Measurements from ENCODE around the gene TMEM240. TPM values are rescaled to one million over a fixed set of nuclear protein-coding genes. Genes with fewer than 3 reads are reported as not detected.
"Not testable (repeated sequence)": the region's sequence is repeated elsewhere in the genome, so short reads cannot be mapped to it uniquely, and the experiment has no call there.

TMEM240 gene
- total and polyA plus RNA-seq, 2 experiments from 2014 or later = 1.8 to 5.1 TPM

- Histone ChIP-seq H3K4me3 (no peak overlapping the region), H3K27me3 (ENCODE audit: insufficient read depth) (no peaks in the 10 kb centered on the region), H2AFZ (no peak overlapping the region), H3K9me2 (ENCODE audit: insufficient read depth) (no peaks in the 10 kb centered on the region), H3K4me2 (no peak overlapping the region), H3F3A (replicated peaks; ENCODE audit: low read depth) (0 out of 2 replicates have a peak, but pooled peaks cover 11% of the 10 kb centered on the region), H3K36me3 (ENCODE audit: insufficient read depth) (peaks cover 21% of the 10 kb centered on the region), H3K79me2 (replicated peaks; ENCODE audit: insufficient read depth) (no peaks in the 10 kb centered on the region), H3K27ac (ENCODE audit: low read depth) (no peak overlapping the region), H3K4me1 (ENCODE audit: insufficient read depth) (no peaks in the 10 kb centered on the region), H4K20me1 (replicated peaks; ENCODE audit: insufficient read depth) (0 out of 2 replicates have a peak, but pooled peaks cover 3% of the 10 kb centered on the region)
- no peaks in the 10 kb centered on the region; the same call in 2 of the 3 replicates for H3K9me3 Mint-ChIP-seq
- no peak for TF ChIP-seq STAT1 (IDR thresholded peaks at IDR 0.05; ENCODE audit: unreplicated experiment)
- TF ChIP-seq, protein P1, sequence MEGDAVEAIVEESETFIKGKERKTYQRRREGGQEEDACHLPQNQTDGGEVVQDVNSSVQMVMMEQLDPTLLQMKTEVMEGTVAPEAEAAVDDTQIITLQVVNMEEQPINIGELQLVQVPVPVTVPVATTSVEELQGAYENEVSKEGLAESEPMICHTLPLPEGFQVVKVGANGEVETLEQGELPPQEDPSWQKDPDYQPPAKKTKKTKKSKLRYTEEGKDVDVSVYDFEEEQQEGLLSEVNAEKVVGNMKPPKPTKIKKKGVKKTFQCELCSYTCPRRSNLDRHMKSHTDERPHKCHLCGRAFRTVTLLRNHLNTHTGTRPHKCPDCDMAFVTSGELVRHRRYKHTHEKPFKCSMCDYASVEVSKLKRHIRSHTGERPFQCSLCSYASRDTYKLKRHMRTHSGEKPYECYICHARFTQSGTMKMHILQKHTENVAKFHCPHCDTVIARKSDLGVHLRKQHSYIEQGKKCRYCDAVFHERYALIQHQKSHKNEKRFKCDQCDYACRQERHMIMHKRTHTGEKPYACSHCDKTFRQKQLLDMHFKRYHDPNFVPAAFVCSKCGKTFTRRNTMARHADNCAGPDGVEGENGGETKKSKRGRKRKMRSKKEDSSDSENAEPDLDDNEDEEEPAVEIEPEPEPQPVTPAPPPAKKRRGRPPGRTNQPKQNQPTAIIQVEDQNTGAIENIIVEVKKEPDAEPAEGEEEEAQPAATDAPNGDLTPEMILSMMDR (conservative IDR thresholded peaks at IDR 0.05; ENCODE audit: low read depth in 2 of 2) = no peak
- no peak overlapping the region for H3K27ac Mint-ChIP-seq
- H3K4me3 Mint-ChIP-seq = no peak overlapping the region
- ATAC-seq (no peak), DNase-seq (ENCODE audit: low spot score) (no peak)
- H3K27me3 Mint-ChIP-seq (ENCODE audit: insufficient read depth, low read depth, poor library complexity) = peaks cover 2% of the 10 kb centered on the region
- peaks cover 74% of the 10 kb centered on the region for H3K36me3 Mint-ChIP-seq (ENCODE audit: low read depth)
- H3K4me1 Mint-ChIP-seq = no peaks in the 10 kb centered on the region
Measured at GRCh38 chr1:1487701-1488100, 52.7 kb downstream of the TMEM240 start.

- not testable (repeated sequence) for H3K79me2 ChIP-seq (replicated peaks; ENCODE audit: insufficient read depth); H3K27me3 ChIP-seq (ENCODE audit: insufficient read depth); H3K27ac ChIP-seq (ENCODE audit: low read depth); H3K4me2 ChIP-seq; H3K9me3 Mint-ChIP-seq; H3K27me3 Mint-ChIP-seq (ENCODE audit: insufficient read depth, low read depth, poor library complexity); H3K4me3 ChIP-seq; H2AFZ ChIP-seq; ATAC-seq; H3K27ac Mint-ChIP-seq; H3K4me3 Mint-ChIP-seq; H3K4me1 Mint-ChIP-seq; H3K4me1 ChIP-seq (ENCODE audit: insufficient read depth); DNase-seq (ENCODE audit: low spot score); H3K9me2 ChIP-seq (ENCODE audit: insufficient read depth); H3F3A ChIP-seq (replicated peaks; ENCODE audit: low read depth); H4K20me1 ChIP-seq (replicated peaks; ENCODE audit: insufficient read depth)
- peaks cover 68% of the 10 kb centered on the region for H3K36me3 Mint-ChIP-seq (ENCODE audit: low read depth)
- H3K36me3 ChIP-seq (ENCODE audit: insufficient read depth) = peaks cover 22% of the 10 kb centered on the region
Measured at GRCh38 chr1:1485755-1486317, 54.6 kb downstream of the TMEM240 start.

DNA sequence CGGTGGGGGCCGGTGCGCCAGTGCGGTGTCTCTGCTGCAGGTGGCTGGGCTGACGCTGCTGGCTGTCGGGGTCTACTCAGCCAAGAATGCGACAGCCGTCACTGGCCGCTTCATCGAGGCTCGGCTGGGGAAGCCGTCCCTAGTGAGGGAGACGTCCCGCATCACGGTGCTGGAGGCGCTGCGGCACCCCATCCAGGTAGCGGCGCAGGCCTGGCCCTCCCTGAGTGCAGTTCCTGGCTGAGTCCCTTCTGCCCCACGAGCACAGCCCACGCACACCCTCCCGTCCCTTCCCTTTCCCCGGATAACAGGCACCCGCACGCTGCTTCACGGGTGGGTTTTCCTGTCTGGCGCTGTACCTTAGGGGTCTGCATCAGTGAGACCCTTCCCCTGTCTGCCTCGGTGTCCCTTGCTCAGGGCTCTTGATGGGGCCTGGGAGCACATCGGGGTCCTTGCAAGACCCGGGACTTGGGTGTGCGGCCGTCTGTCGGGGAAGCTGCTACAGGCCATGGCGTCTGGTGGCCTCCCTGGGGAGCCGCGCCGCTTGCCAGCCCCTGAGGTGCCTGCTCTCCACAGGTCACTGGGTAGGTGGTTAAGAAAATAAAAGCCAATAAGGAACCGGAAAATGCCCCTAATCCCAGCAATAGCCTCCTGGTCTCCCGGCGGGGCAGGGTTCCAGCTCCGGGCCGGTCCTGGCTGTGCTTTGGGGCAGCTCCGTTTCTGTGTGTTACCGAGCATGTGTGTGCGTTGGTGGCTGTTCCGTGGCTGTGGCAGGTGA is 55.3 kb downstream of the TMEM240 start:
- H3K36me3 Mint-ChIP-seq (ENCODE audit: low read depth) = peaks cover 68% of the 10 kb centered on the region
- not testable (repeated sequence) for H3K4me1 Mint-ChIP-seq; ATAC-seq; H3K27me3 Mint-ChIP-seq (ENCODE audit: insufficient read depth, low read depth, poor library complexity); H3K4me1 ChIP-seq (ENCODE audit: insufficient read depth); H2AFZ ChIP-seq; H4K20me1 ChIP-seq (replicated peaks; ENCODE audit: insufficient read depth); H3K4me3 Mint-ChIP-seq; H3K27ac Mint-ChIP-seq; H3K4me2 ChIP-seq; H3K27me3 ChIP-seq (ENCODE audit: insufficient read depth); H3K9me2 ChIP-seq (ENCODE audit: insufficient read depth); H3K4me3 ChIP-seq; H3F3A ChIP-seq (replicated peaks; ENCODE audit: low read depth); H3K9me3 Mint-ChIP-seq; H3K79me2 ChIP-seq (replicated peaks; ENCODE audit: insufficient read depth); H3K27ac ChIP-seq (ENCODE audit: low read depth); DNase-seq (ENCODE audit: low spot score)
- peaks cover 20% of the 10 kb centered on the region for H3K36me3 ChIP-seq (ENCODE audit: insufficient read depth)

Other genes starting within 250 kb of the TMEM240 start
- 27.7 and 31.9 TPM in 2 replicates for gene ACAP3, start 232.7 kb downstream of the TMEM240 start, total RNA-seq (2014; rRNA removed; shearing (Covaris generic))
- 6.4 and 8.1 TPM in 2 replicates for gene ACAP3, start 232.7 kb downstream of the TMEM240 start, polyA plus RNA-seq (2016; fragmentation: Nextera tagmentation; extraction: Ambion mirVana)
- gene PUSL1, start 232.0 kb downstream of the TMEM240 start, total RNA-seq (2014; rRNA removed; shearing (Covaris generic)) = 49.9 and 55.8 TPM in 2 replicates
- 41.5 and 43.9 TPM in 2 replicates for gene PUSL1, start 232.0 kb downstream of the TMEM240 start, polyA plus RNA-seq (2016; fragmentation: Nextera tagmentation; extraction: Ambion mirVana)
- gene INTS11, start 216.0 kb downstream of the TMEM240 start, total RNA-seq (2014; rRNA removed; shearing (Covaris generic)) = 140 and 161 TPM in 2 replicates
- gene INTS11, start 216.0 kb downstream of the TMEM240 start, polyA plus RNA-seq (2016; fragmentation: Nextera tagmentation; extraction: Ambion mirVana) = 102 and 110 TPM in 2 replicates
- 12.9 and 13.5 TPM in 2 replicates for gene CPTP, start 215.8 kb downstream of the TMEM240 start, total RNA-seq (2014; rRNA removed; shearing (Covaris generic))
- gene CPTP, start 215.8 kb downstream of the TMEM240 start, polyA plus RNA-seq (2016; fragmentation: Nextera tagmentation; extraction: Ambion mirVana) = 8.1 and 8.2 TPM in 2 replicates
- 0.14 TPM in 1 of 2 replicates, not detected in the other for gene TAS1R3, start 209.3 kb downstream of the TMEM240 start, total RNA-seq (2014; rRNA removed; shearing (Covaris generic))
- 0.12 TPM in 1 of 2 replicates, not detected in the other for gene TAS1R3, start 209.3 kb downstream of the TMEM240 start, polyA plus RNA-seq (2016; fragmentation: Nextera tagmentation; extraction: Ambion mirVana)
- 62.7 and 69.7 TPM in 2 replicates for gene DVL1, start 191.2 kb downstream of the TMEM240 start, total RNA-seq (2014; rRNA removed; shearing (Covaris generic))
- gene DVL1, start 191.2 kb downstream of the TMEM240 start, polyA plus RNA-seq (2016; fragmentation: Nextera tagmentation; extraction: Ambion mirVana) = 13.5 and 15.4 TPM in 2 replicates
- gene MXRA8, start 182.1 kb downstream of the TMEM240 start, total RNA-seq (2014; rRNA removed; shearing (Covaris generic)) = 11.7 and 17.2 TPM in 2 replicates
- gene MXRA8, start 182.1 kb downstream of the TMEM240 start, polyA plus RNA-seq (2016; fragmentation: Nextera tagmentation; extraction: Ambion mirVana) = 7.6 and 9.1 TPM in 2 replicates
- 156 and 167 TPM in 2 replicates for gene AURKAIP1, start 165.4 kb downstream of the TMEM240 start, total RNA-seq (2014; rRNA removed; shearing (Covaris generic))
- gene AURKAIP1, start 165.4 kb downstream of the TMEM240 start, polyA plus RNA-seq (2016; fragmentation: Nextera tagmentation; extraction: Ambion mirVana) = 355 and 369 TPM in 2 replicates
- gene CCNL2, start 141.3 kb downstream of the TMEM240 start, total RNA-seq (2014; rRNA removed; shearing (Covaris generic)) = 146 and 147 TPM in 2 replicates
- 99.4 and 115 TPM in 2 replicates for gene CCNL2, start 141.3 kb downstream of the TMEM240 start, polyA plus RNA-seq (2016; fragmentation: Nextera tagmentation; extraction: Ambion mirVana)
- gene MRPL20, start 133.3 kb downstream of the TMEM240 start, total RNA-seq (2014; rRNA removed; shearing (Covaris generic)) = 158 and 173 TPM in 2 replicates
- 319 and 344 TPM in 2 replicates for gene MRPL20, start 133.3 kb downstream of the TMEM240 start, polyA plus RNA-seq (2016; fragmentation: Nextera tagmentation; extraction: Ambion mirVana)
- 1.7 and 1.8 TPM in 2 replicates for gene ANKRD65, start 119.3 kb downstream of the TMEM240 start, total RNA-seq (2014; rRNA removed; shearing (Covaris generic))
- gene ANKRD65, start 119.3 kb downstream of the TMEM240 start, polyA plus RNA-seq (2016; fragmentation: Nextera tagmentation; extraction: Ambion mirVana) = 1.6 and 2.6 TPM in 2 replicates
- gene VWA1, start 104.9 kb downstream of the TMEM240 start, total RNA-seq (2014; rRNA removed; shearing (Covaris generic)) = 21.9 and 31.5 TPM in 2 replicates
- 7.2 and 7.9 TPM in 2 replicates for gene VWA1, start 104.9 kb downstream of the TMEM240 start, polyA plus RNA-seq (2016; fragmentation: Nextera tagmentation; extraction: Ambion mirVana)
- 0.45 and 1.2 TPM in 2 replicates for gene ATAD3C, start 90.9 kb downstream of the TMEM240 start, total RNA-seq (2014; rRNA removed; shearing (Covaris generic))
- 1.1 and 1.3 TPM in 2 replicates for gene ATAD3C, start 90.9 kb downstream of the TMEM240 start, polyA plus RNA-seq (2016; fragmentation: Nextera tagmentation; extraction: Ambion mirVana)
- 61.4 and 63.4 TPM in 2 replicates for gene ATAD3B, start 68.9 kb downstream of the TMEM240 start, total RNA-seq (2014; rRNA removed; shearing (Covaris generic))
- gene ATAD3B, start 68.9 kb downstream of the TMEM240 start, polyA plus RNA-seq (2016; fragmentation: Nextera tagmentation; extraction: Ambion mirVana) = 32.3 and 37.8 TPM in 2 replicates
- gene ATAD3A, start 28.5 kb downstream of the TMEM240 start, total RNA-seq (2014; rRNA removed; shearing (Covaris generic)) = 71.4 and 80.3 TPM in 2 replicates
- 36.5 and 39.3 TPM in 2 replicates for gene ATAD3A, start 28.5 kb downstream of the TMEM240 start, polyA plus RNA-seq (2016; fragmentation: Nextera tagmentation; extraction: Ambion mirVana)
- gene SSU72, start 34.2 kb upstream of the TMEM240 start, total RNA-seq (2014; rRNA removed; shearing (Covaris generic)) = 148 and 163 TPM in 2 replicates
- gene SSU72, start 34.2 kb upstream of the TMEM240 start, polyA plus RNA-seq (2016; fragmentation: Nextera tagmentation; extraction: Ambion mirVana) = 244 and 248 TPM in 2 replicates
- gene FNDC10, start 59.5 kb upstream of the TMEM240 start, total RNA-seq (2014; rRNA removed; shearing (Covaris generic)) = 11.1 and 15.1 TPM in 2 replicates
- gene FNDC10, start 59.5 kb upstream of the TMEM240 start, polyA plus RNA-seq (2016; fragmentation: Nextera tagmentation; extraction: Ambion mirVana) = 7.7 and 8.6 TPM in 2 replicates
- 57.3 and 82.6 TPM in 2 replicates for gene MIB2, start 74.9 kb upstream of the TMEM240 start, total RNA-seq (2014; rRNA removed; shearing (Covaris generic))
- gene MIB2, start 74.9 kb upstream of the TMEM240 start, polyA plus RNA-seq (2016; fragmentation: Nextera tagmentation; extraction: Ambion mirVana) = 104 and 120 TPM in 2 replicates
- 12.5 and 15.8 TPM in 2 replicates for gene MMP23B, start 91.5 kb upstream of the TMEM240 start, total RNA-seq (2014; rRNA removed; shearing (Covaris generic))
- gene MMP23B, start 91.5 kb upstream of the TMEM240 start, polyA plus RNA-seq (2016; fragmentation: Nextera tagmentation; extraction: Ambion mirVana) = 15.0 and 16.2 TPM in 2 replicates
- 19.8 and 22.4 TPM in 2 replicates for gene CDK11B, start 118.4 kb upstream of the TMEM240 start, total RNA-seq (2014; rRNA removed; shearing (Covaris generic))
- 76.7 and 82.1 TPM in 2 replicates for gene CDK11B, start 118.4 kb upstream of the TMEM240 start, polyA plus RNA-seq (2016; fragmentation: Nextera tagmentation; extraction: Ambion mirVana)
- gene SLC35E2B, start 152.2 kb upstream of the TMEM240 start, total RNA-seq (2014; rRNA removed; shearing (Covaris generic)) = 53.4 and 63.0 TPM in 2 replicates
- 16.8 and 17.6 TPM in 2 replicates for gene SLC35E2B, start 152.2 kb upstream of the TMEM240 start, polyA plus RNA-seq (2016; fragmentation: Nextera tagmentation; extraction: Ambion mirVana)
- gene CDK11A, start 183.7 kb upstream of the TMEM240 start, total RNA-seq (2014; rRNA removed; shearing (Covaris generic)) = 19.6 and 22.8 TPM in 2 replicates
- gene CDK11A, start 183.7 kb upstream of the TMEM240 start, polyA plus RNA-seq (2016; fragmentation: Nextera tagmentation; extraction: Ambion mirVana) = 72.6 and 76.1 TPM in 2 replicates
- 62.8 and 73.2 TPM in 2 replicates for gene NADK, start 237.8 kb upstream of the TMEM240 start, total RNA-seq (2014; rRNA removed; shearing (Covaris generic))
- 45.3 and 47.2 TPM in 2 replicates for gene NADK, start 237.8 kb upstream of the TMEM240 start, polyA plus RNA-seq (2016; fragmentation: Nextera tagmentation; extraction: Ambion mirVana)